GM21528 (cell line): Measurements from ENCODE around the gene ATP9A.
"Not testable (repeated sequence)": the region's sequence is repeated elsewhere in the genome, so short reads cannot be mapped to it uniquely, and the experiment has no call there.

Experiments used
- ATAC-seq: cut with Tn5 transposase; IDR thresholded peaks from one replicate; pipeline ENCODE4 v1.9.1; 2021; ENCODE audit warnings: mild to moderate bottlenecking, moderate library complexity; ENCODE audit not compliant: unreplicated experiment, low FRiP score

Gene ATP9A

DNA sequence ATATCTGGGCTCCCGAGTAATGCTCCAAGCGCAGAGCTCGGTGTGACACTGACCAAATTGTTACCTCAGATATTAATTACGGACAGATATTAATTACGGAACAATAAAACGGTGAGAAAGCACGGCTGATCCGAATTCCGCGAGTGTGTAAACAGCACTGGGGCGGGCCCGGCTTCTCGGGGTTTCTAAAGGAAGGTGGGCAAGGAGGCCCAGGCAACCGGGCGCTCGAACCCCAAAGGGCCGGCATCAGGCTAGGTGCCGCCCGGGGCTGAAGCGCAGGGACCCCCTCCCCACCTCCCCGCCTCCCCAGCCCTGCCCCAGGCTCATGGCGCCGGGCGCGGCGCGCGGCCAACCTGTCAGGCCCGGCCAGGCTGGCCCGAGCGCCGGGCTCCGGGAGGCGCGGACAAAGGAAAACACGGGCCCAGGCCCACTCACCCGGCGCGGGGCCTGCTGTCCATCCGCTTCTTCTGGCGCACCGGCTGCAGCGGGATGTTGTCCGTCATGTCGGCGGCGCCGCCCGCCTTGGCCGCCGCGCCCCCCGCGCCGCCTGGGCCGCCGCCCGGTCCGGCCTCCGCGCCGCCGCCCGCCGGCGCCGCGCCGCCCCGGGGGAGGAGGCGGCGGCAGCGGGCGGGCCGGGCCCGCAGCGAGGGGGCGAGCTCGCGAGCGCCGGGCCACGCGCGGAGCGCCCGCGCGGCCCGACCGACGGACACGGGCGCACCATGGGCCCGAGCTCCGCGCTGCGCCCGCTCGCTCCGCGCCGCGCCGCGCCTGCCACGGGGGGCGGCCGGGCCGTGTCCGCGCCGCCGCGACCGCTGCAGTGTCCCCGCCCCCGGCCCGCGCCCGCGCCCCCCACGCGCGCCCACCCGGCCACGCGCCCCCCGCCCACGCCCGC is at the start of gene ATP9A:
ATP9A (minus strand) TSS at position 524 of the 892 bp plus-strand sequence; CDS start at position 503, 21 bp downstream.
- ATAC-seq, result no peak

GRCh38 chr20:51816856-51817255 is 48.7 kb upstream of the ATP9A start:
- not testable (repeated sequence) for ATAC-seq

GRCh38 chr20:51815383-51816076 is 47.3 kb upstream of the ATP9A start:
- ATAC-seq, result no peak

- ATAC-seq, result no peak
Observed at GRCh38 chr20:51812861-51813260, 44.7 kb upstream of the ATP9A start.

GRCh38 chr20:51811514-51812128 is 43.4 kb upstream of the ATP9A start:
- ATAC-seq, result no peak

GRCh38 chr20:51811042-51811355 is 42.8 kb upstream of the ATP9A start:
- ATAC-seq, result no peak

GRCh38 chr20:51810155-51811041 is 42.2 kb upstream of the ATP9A start:
- no peak for ATAC-seq

DNA sequence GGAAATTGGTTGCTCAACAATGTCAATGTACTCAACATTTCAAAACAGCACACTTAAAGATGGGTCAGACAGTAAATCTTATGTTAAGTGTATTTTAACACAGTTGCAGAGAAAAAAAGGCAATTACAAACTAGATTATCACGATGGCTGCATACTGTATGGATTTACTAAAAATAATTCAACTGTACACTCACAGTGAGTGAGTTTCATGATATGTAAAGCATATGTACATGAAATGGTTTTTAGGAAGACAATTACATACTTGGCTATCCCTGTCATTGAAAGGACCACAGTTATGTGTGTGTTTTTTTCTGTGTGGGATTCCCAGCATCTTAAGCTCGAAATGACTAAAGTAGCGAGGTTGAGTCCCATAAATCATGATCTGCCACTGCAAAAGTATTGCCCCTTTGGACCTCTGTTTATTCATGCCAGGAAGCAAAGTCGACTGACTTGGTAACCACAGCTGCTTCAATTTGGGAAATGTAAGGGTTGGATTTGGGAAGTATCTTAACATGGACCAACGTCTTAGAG is 39.6 kb upstream of the ATP9A start:
- no peak for ATAC-seq

- no peak for ATAC-seq
Observed at GRCh38 chr20:51804754-51805153, 36.6 kb upstream of the ATP9A start.

- no peak for ATAC-seq
Observed at GRCh38 chr20:51803148-51803854, 35.1 kb upstream of the ATP9A start.

- no peak for ATAC-seq
Observed at GRCh38 chr20:51802170-51802751, 34.1 kb upstream of the ATP9A start, which contains the start of gene SALL4. Gene SALL4 (minus strand): TSS chr20:51802521. CDS start chr20:51802408, 113 bp downstream.

GRCh38 chr20:51801823-51802123 is 33.6 kb upstream of the ATP9A start:
- ATAC-seq, result no peak

GRCh38 chr20:51801122-51801822 is 33.1 kb upstream of the ATP9A start:
- no peak for ATAC-seq

GRCh38 chr20:51800872-51801121 is 32.6 kb upstream of the ATP9A start:
- no peak for ATAC-seq

- ATAC-seq, result no peak
Observed at GRCh38 chr20:51800060-51800871, 32.1 kb upstream of the ATP9A start.

DNA sequence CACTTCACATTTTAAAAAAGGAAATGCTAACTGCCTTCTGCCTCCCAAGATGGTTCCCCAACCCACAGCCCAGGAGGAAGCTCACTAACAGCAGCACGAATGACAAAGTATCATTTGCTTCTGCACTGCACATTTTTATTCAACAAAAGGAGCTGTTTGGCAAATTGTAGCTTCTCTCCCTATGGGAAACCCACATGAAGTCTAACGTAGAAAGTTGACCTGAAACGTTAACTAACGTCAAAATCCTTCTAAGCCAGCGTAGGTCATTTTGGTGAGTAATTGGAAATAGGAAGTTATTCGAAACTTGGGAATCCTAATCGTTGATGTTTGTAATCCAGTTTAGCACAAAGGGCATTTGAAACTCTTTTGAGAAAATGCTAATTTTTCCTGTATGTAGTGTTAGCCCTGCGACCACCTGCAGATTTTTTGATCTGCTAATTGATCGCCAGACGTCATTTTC is 31.2 kb upstream of the ATP9A start:
- no peak for ATAC-seq

- ATAC-seq, result no peak
Observed at GRCh38 chr20:51797357-51798025, 29.3 kb upstream of the ATP9A start.

DNA sequence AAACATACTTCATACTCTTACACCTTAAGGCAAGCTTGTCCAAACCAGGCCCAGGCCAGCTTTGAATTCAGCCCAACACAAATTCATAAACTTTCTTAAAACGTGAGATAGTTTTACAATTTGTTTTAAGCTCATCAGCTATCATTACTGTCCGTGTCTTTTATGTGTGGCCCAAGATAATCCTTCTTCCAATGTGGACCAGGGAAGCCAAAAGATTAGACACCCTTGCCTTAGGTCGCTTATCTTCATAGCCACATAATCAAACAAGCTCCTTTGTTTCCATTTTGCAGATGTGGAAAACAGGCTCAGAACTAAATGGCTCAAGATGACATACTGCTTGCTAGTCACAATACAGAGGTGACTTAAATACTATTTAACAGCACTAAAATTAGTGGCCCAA is 28.1 kb upstream of the ATP9A start:
- ATAC-seq, result no peak
